HG03469 (cell line): ENCODE results near the gene TMEM236.

Experiments
- ATAC-seq: cut with Tn5 transposase; IDR thresholded peaks from one replicate; pipeline ENCODE4 v1.9.1; 2021; ENCODE audit warnings: mild to moderate bottlenecking, moderate library complexity, moderate number of reproducible peaks; ENCODE audit not compliant: unreplicated experiment

Gene TMEM236

GRCh38 chr10:17740668-17741067 lies 11.3 kb upstream of the TMEM236 start:
- no peak for ATAC-seq

DNA sequence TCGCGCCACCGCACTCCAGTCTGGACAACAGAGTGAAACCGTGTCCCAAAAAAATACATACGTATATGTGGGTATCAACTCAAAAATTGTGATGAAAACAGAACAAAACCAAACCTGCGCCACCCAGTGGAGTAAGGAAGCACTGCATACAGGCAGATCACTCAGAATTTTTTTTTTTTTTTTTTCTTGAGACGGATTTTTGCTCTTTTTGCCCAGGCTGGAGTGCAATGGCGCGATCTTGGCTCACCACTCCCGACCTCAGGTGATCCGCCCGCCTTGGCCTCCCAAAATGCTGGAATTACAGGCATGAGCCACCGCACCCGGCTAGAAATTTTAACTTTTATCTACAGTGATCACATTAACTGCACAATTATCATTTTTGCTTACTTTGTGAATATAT lies 9.1 kb upstream of the TMEM236 start:
- ATAC-seq = no peak

- no peak for ATAC-seq
Measured at GRCh38 chr10:17743437-17743836, 8.6 kb upstream of the TMEM236 start.

DNA sequence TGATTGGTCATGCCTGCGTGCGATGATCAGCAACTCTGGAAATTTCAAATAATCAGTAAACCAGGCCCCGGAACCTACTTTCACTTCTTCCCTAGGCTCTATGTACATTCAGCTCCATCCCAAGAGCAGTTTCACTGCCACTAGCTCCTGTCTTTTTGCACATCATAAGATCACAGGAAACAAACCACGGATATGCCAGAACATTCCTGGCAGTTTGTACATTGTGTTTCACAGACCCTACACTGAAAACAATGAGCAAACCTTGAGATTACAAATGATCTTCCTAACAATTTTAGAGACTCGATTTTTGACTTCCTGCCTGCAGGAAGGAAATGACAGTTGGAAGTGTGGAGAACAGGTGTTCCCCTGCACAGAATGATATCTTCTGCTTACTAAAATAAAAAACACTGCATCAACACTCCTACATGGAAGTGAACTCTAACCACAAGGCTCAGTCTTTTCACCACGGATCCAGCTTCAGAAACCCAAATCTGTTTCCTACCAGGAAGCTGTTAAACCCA lies 7.6 kb upstream of the TMEM236 start:
- no peak for ATAC-seq

GRCh38 chr10:17747883-17748550 lies 4.0 kb upstream of the TMEM236 start:
- ATAC-seq = no peak

DNA sequence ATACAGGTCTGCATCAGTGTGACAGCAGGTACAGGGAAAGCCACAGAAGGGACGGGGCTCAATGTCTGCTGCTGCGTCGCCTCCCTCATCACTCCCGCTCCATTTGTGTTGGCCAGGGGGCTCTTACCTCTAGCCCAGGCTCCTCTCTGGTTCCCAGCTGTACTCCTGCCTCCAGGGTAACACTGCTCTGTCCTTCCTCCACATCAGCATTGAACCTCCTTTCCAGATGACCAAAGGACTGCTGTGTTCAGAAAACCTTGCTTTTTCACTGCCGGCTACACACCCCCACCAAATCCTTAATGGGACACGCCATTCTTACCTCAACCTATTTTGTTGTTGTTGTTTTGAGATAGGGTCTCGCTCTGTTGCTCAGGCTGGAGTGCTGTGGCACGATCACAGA lies 2.1 kb upstream of the TMEM236 start:
- no peak for ATAC-seq

GRCh38 chr10:17756557-17757217 lies 4.7 kb downstream of the TMEM236 start:
- peak; percentile 92 for ATAC-seq

GRCh38 chr10:17758200-17758599 lies 6.2 kb downstream of the TMEM236 start:
- ATAC-seq = no peak

GRCh38 chr10:17758896-17759295 lies 6.9 kb downstream of the TMEM236 start:
- ATAC-seq = no peak

DNA sequence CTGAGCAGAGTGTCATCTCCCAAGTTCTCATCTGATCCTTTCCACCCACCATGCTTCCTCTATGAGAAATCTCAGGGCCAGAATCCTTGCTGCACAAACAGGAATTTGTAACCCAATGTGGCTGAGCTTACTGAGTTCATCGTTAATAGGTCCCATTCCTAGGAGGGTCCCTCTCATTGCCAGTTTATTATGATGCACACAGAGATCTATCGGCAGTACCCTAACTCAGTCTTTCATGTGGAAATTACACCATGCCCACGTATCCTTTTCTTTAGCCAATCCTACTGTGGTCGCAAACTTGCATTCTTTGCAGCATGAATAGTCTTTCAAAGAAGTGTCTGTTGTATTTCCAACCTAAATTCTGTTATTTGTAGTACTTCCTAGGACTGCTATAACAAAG lies 12.1 kb downstream of the TMEM236 start:
- no peak for ATAC-seq

GRCh38 chr10:17765602-17766001 lies 13.6 kb downstream of the TMEM236 start:
- no peak for ATAC-seq

DNA sequence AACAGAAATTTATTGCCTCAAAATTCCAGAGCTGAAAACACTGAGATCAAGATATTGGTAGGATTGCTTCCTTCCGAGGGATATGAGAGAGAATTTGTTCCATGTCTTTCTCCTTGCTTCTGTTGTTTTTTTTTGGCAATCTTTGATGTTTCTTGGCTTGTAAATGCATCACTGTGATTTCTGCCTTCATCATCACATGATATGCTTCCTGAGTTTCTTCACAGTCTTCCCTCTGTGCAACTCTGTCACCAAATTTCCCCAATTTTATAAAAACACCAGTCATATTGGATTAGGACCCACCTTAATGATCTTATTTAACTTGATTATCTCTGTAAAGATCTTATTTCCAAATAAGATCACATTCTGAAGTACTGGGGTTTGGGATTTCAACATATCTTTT lies 14.7 kb downstream of the TMEM236 start:
- ATAC-seq = no peak

- ATAC-seq = no peak
Measured at GRCh38 chr10:17768496-17768895, 16.5 kb downstream of the TMEM236 start.

DNA sequence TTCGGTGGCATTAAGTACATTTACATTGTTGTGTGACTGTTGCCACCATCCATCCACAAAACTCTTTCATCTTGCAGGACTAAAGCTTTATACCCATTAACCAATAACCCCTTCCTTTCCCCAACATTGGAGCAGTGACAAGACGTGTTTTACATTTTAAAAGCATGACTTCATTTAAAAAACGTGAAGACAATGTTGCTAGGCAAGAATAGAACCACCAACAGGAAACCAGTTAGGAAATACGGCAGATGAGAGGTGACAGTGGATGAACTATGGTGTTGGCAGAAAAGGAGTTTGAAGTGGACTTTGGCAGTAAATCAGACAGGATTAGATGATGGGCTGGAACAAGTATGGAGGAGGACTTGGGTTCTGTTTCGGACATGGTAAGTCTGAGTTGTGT lies 17.0 kb downstream of the TMEM236 start:
- ATAC-seq = no peak

GRCh38 chr10:17771017-17771416 lies 19.0 kb downstream of the TMEM236 start:
- ATAC-seq = no peak

DNA sequence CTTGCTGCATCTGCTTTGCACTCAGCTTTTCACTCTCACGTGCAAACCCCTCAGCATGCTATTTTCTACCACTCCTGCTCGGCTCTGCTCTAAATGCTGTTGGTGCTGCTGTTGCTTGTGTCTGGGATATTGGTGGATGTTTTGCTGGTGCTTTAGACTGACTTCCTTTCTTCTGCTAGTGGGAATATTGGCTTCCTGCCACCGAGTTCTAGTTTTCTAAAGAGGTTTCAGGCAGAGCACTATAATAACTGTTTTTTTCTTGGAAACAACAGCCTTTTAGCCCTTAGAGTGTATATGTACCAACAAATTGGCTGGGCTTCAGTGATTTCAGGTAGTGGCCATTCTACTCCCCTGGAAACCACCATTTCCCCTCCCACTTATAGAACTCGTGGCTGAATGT lies 27.8 kb downstream of the TMEM236 start:
- ATAC-seq = no peak

DNA sequence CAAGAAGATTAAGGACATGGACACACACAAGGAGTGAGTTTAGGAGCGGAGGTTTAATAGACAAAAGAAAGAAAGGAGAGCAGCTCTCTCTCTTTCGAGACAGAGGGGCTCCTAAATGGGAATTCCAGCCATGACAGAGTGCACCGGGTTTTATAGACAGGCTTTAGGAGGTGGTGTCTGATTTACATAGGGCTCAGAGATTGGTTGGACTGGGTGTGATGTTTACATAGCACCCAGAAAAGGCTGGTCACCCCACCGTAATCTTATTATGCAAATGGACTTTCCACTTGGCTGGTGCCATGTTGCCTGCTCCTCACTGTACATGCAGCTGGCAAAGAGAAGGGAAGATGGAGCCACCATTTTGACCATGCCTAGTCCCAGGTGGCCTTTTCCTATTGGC lies 28.7 kb downstream of the TMEM236 start:
- no peak for ATAC-seq

GRCh38 chr10:17781856-17782255 lies 29.9 kb downstream of the TMEM236 start:
- no peak for ATAC-seq

DNA sequence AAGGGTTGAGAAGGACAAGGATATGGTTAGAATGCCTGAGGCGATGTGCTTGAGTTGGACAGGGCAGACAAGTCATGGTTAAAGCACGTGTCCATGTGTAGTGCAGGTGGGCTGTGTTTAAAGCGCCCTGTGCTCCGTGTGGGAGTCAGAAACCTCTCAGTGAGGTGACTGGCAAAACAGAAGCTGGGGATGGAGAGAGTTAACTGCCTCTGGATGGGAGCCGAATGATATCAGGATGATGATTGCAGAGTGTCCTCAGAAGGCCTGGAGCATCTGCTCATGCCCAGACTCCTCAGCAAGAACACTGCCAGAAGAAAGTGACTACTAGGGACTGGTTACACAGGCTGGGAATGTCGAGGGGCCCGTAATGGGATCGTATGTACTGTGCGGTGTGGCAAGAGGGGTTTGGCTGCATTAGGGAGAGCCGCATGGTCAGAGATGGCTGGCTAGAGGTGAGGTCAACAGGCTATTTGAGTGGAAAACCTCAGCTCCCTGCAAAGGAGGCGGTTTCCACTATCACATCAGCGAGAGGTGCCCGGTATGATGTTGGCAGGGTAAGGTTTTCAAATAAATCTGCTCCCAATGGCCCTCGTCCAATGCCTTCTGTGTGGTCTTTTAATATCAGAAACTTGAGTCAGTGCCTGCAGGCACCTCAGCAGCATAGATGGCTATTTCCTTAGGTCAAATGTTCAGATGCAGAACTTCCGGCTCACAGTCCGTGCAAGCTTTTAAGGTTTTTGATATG lies 31.1 kb downstream of the TMEM236 start:
- no peak for ATAC-seq

DNA sequence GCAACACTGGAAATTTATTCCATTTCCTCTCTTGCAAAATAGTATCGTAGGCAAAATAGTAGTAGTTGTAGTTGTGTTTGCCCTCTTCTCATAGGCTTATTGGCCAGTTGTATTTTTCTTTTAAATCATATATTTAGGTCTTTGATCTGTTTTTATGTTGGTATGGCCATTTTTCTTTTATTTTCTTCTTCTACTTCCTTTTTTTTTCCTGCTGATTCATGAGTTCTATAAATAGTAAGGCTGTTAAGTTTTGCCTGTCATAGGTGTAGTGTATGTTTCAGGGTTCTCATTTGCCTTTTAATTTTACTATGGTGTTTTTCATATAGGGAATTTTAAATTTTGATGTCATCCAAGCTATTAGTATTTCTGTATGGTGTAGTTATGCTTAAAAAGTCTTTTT lies 31.8 kb downstream of the TMEM236 start:
- ATAC-seq = no peak

- ATAC-seq = no peak
Measured at GRCh38 chr10:17784688-17785087, 32.7 kb downstream of the TMEM236 start.
